ENCODE results near the gene SLC43A1. TPM values are rescaled to one million over a fixed set of nuclear protein-coding genes. Genes with fewer than 3 reads are reported as not detected.

Gene SLC43A1
- total RNA-seq, 4 donors from 2014 or later = 20.3 to 64.1 (median 28.8) TPM

- H3K9me3 ChIP-seq = no peaks in the 10 kb centered on the region
- H3K27ac ChIP-seq = no peak overlapping the region
- intact Hi-C loops (cut with DNase I) = loop anchor here (5.0 kb wide), 1 partner anchor 136 kb away; no protein-coding TSS in a partner anchor
- peak; percentile 61 to 68 for DNase-seq
- H3K4me3 ChIP-seq (replicated peaks in 1 of 3) = peak overlapping the region in 2 of 3 donors; percentile 28 to 41
- H3K4me1 ChIP-seq = peaks cover 11 to 16% of the 10 kb centered on the region in 2 donors
- H3K27me3 ChIP-seq = no peaks in the 10 kb centered on the region
- 3 to 5% methylated on average over 13 to 36 of the region's 52 CpGs for WGBS, 2 donors
- peaks cover 4 to 7% of the 10 kb centered on the region in 2 donors for H3K36me3 ChIP-seq
- TF ChIP-seq CTCF (IDR thresholded peaks at IDR 0.05) (peak; percentile 56 to 88 (median 74)), POLR2A (IDR thresholded peaks at IDR 0.05) (no peak)
These were observed 32.5 kb downstream of the SLC43A1 start for GRCh38 chr11:57482782-57483561.

GRCh38 chr11:57481915-57482781 lies 33.4 kb downstream of the SLC43A1 start:
- 32 to 39% methylated on average over 35 to 36 of the region's 44 CpGs for WGBS, 2 donors
- DNase-seq = no peak
- H3K4me1 ChIP-seq = peaks cover 11 to 16% of the 10 kb centered on the region in 2 donors
- H3K27ac ChIP-seq = no peak overlapping the region
- H3K9me3 ChIP-seq = no peaks in the 10 kb centered on the region
- TF ChIP-seq POLR2A (IDR thresholded peaks at IDR 0.05) (no peak), CTCF (IDR thresholded peaks at IDR 0.05) (no peak)
- H3K27me3 ChIP-seq = no peaks in the 10 kb centered on the region
- peaks cover 4 to 7% of the 10 kb centered on the region in 2 donors for H3K36me3 ChIP-seq
- peak overlapping the region in 1 of 3 donors; percentile 41 for H3K4me3 ChIP-seq (replicated peaks in 1 of 3)
- intact Hi-C loops (cut with DNase I) = loop anchor here (5.0 kb wide), 1 partner anchor 135 kb away; no protein-coding TSS in a partner anchor

GRCh38 chr11:57481315-57481714 lies 34.2 kb downstream of the SLC43A1 start:
- intact Hi-C loops (cut with DNase I) = loop anchor here (5.0 kb wide), 1 partner anchor 134 kb away; no protein-coding TSS in a partner anchor
- WGBS, 2 donors = 59 to 82% methylated on average over 2 of the region's 2 CpGs
- TF ChIP-seq CTCF (IDR thresholded peaks at IDR 0.05) (no peak), POLR2A (IDR thresholded peaks at IDR 0.05) (no peak)

GRCh38 chr11:57480409-57481137 lies 34.9 kb downstream of the SLC43A1 start:
- intact Hi-C loops (cut with DNase I) = loop anchor here (5.0 kb wide), 1 partner anchor 133 kb away; no protein-coding TSS in a partner anchor

More at GRCh38 chr11:57481315-57481714, 34.2 kb downstream of the SLC43A1 start:
- Histone ChIP-seq H3K36me3 (peaks cover 4 to 7% of the 10 kb centered on the region in 2 donors), H3K27ac (no peak overlapping the region), H3K4me3 (replicated peaks in 1 of 3) (no peak overlapping the region), H3K4me1 (peaks cover 11 to 16% of the 10 kb centered on the region in 2 donors), H3K27me3 (no peaks in the 10 kb centered on the region), H3K9me3 (no peaks in the 10 kb centered on the region)
- no peak for DNase-seq

More at GRCh38 chr11:57480409-57481137, 34.9 kb downstream of the SLC43A1 start:
- Histone ChIP-seq H3K4me3 (replicated peaks in 1 of 3) (no peak overlapping the region), H3K27me3 (no peaks in the 10 kb centered on the region), H3K9me3 (no peaks in the 10 kb centered on the region), H3K4me1 (peaks cover 11 to 21% of the 10 kb centered on the region in 2 donors), H3K36me3 (peaks cover under 1 to 7% of the 10 kb centered on the region in 2 donors), H3K27ac (no peak overlapping the region)
- WGBS, 2 donors = 36 to 38% methylated on average over 8 to 9 of the region's 9 CpGs
- TF ChIP-seq POLR2A (IDR thresholded peaks at IDR 0.05) (no peak), CTCF (IDR thresholded peaks at IDR 0.05) (peak; percentile 61 to 82 (median 64))
- peak; percentile 68 to 78 for DNase-seq

Data from thyroid gland (tissue), 4 donors.